ENCODE measurements around the gene VPS52.

DNA sequence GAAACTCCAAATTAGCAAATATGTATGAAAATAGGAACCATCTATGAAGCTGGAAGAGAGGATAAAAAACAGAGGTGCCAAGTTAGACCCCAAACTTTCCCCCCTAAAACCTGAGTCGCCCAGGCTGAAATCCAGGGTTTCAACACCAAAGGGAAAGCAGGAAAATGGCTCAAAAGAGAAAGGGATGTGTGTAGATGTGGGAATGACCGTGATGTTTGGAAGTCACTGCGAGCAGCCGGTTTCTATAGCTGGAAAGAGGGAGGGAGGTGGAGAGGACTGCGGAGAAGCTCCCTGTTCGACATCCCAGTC lies 58.9 kb downstream of the VPS52 start:
- TF ChIP-seq, protein P1, sequence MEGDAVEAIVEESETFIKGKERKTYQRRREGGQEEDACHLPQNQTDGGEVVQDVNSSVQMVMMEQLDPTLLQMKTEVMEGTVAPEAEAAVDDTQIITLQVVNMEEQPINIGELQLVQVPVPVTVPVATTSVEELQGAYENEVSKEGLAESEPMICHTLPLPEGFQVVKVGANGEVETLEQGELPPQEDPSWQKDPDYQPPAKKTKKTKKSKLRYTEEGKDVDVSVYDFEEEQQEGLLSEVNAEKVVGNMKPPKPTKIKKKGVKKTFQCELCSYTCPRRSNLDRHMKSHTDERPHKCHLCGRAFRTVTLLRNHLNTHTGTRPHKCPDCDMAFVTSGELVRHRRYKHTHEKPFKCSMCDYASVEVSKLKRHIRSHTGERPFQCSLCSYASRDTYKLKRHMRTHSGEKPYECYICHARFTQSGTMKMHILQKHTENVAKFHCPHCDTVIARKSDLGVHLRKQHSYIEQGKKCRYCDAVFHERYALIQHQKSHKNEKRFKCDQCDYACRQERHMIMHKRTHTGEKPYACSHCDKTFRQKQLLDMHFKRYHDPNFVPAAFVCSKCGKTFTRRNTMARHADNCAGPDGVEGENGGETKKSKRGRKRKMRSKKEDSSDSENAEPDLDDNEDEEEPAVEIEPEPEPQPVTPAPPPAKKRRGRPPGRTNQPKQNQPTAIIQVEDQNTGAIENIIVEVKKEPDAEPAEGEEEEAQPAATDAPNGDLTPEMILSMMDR (IDR thresholded peaks at IDR 0.05; ENCODE audit: insufficient read depth, low read depth, low read length) = no peak
- TF ChIP-seq EZH2 (IDR thresholded peaks at IDR 0.05; ENCODE audit: insufficient read depth, low read length) = no peak

Measured in astrocyte (in vitro differentiated cells and primary cell).